Psoas muscle (tissue), 8 donors: ENCODE data around the gene ORAI3. TPM values are rescaled to one million over a fixed set of nuclear protein-coding genes. Genes with fewer than 3 reads are reported as not detected.
A peak's percentile ranks its signal among the peaks of the same experiment; 100 is the strongest.

Source experiments
- ATAC-seq, 4 donors: fragments of 200-7000 bp; cut with Tn5 transposase; one replicate each; pipeline ENCODE4 v1.9.1; 2020; ENCODE audit warnings: moderate library complexity in 3 of 4, mild to moderate bottlenecking in 2 of 4
- DNase-seq, 2 donors: peaks; one replicate each; pipeline ENCODE4 v3.0.0-alpha.2; 2020
- H3K27ac ChIP-seq: fragments of 200-600 bp; one replicate; pipeline ENCODE4 v1.8.0; 2022
- H3K27me3 ChIP-seq, 3 donors: fragments of 200-600 bp in 1 of 3; one replicate each; pipeline versions ENCODE4 v1.6.1 to v1.8.0; 2013 to 2022; ENCODE audit warnings: low read length in 2 of 3, mild to moderate bottlenecking in 2 of 3, moderate library complexity in 1 of 3; ENCODE audit not compliant: insufficient read depth in 3 of 3
- H3K36me3 ChIP-seq, 2 donors: fragments of 200-600 bp in 1 of 2; one replicate each; pipeline versions ENCODE4 v1.6.1 to v1.8.0; 2013 to 2022; ENCODE audit warnings: low read depth in 1 of 2, mild to moderate bottlenecking in 1 of 2, moderate library complexity in 1 of 2; ENCODE audit not compliant: insufficient read depth in 1 of 2
- H3K4me1 ChIP-seq: fragments of 200-600 bp; one replicate; pipeline ENCODE4 v1.8.0; 2022
- H3K4me3 ChIP-seq: fragments of 200-600 bp; one replicate; pipeline ENCODE4 v1.8.0; 2022; ENCODE audit warnings: mild to moderate bottlenecking
- H3K9me3 ChIP-seq: fragments of 200-600 bp; one replicate; pipeline ENCODE4 v1.8.0; 2022
- WGBS, 3 donors: extraction: QIAGEN DNeasy Blood & Tissue Kit; methylation state at CpG; one replicate each; pipeline versions ENCODE4 v1.1.6 to v1.1.7; 2013; 5-methylcytosine and 5-hydroxymethylcytosine counted together
- intact Hi-C, 2 donors: fragments of 100-400 bp; cut with DNase I; formaldehyde crosslinking; loops; one replicate each; pipeline versions ENCODE4 v1.11.0 to v1.14.2; 2022
- polyA plus RNA-seq, 3 donors: library from polyadenylated mRNA; stranded (reverse); fragments of 200-250 nt; gene quantifications; one replicate each; pipeline ENCODE4 v1.2.3, GENCODE V29; 2013
- total RNA-seq, 4 donors: library from RNA; stranded (reverse); fragmentation: NEBNext Ultra II Directional in 2 of 4; extraction: Animal tissue kit (Norgen Biotek cat#: 25700) in 2 of 4; gene quantifications; one replicate each; pipeline versions ENCODE4 v1.2.1 to v1.2.4, GENCODE V29; 2021 to 2023
- TF ChIP-seq, protein P1 (sequence below): fragments of 200-600 bp; IDR thresholded peaks from one replicate; pipeline ENCODE4 v1.8.0; 2022; ENCODE audit warnings: antibody characterized with exemption
- donor health status: healthy with polysubstance abuse.
- donor health status: DM: no; HTN: no; CAD: no; lungs with moderate emphysema.
- donor health status: Bipolar disorder and iron deficiency.
- donor health status: healthy.
- donor health status: DM: yes; HTN: yes; CAD: no.
- donor health status: DM: no; HTN: no; CAD: no.
- donor health status: DM: no; HTN: no; CAD: no.
- donor health status: DM: yes; HTN: yes; CAD: no.

The ORAI3 gene
- total and polyA plus RNA-seq, 7 donors, result 3.5 to 6.0 (median 5.2) TPM

DNA sequence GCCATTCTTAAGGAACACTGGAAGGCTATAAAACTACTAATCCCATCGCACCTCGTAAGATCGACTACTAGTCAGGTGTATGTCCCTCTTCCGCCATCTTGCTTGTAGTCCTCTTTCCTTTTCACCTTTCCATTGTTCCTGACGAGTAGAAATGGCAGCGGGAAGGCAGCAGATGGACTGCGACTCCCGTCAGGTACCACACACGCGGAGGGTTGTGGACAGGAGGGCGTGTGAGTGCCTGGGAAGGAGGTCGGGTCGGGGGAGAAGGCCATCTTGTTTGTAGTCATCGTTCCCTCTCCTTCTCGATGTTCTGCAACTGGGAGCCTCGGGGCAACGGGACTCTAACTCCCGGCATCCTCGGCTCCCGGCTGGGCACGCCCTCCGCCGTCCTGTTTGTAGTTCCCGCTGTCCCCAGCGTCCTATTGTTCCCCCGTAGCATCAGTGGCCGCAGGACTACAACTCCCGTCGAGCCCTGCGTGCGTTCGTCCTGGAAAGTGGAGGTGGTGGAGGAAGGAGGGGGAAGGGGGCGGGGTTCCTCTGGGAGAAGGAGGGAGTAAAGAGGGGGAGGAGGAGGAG, 25.8 kb upstream of the ORAI3 start:
- no peaks in the 10 kb centered on the region for H3K27me3 ChIP-seq
- H3K9me3 ChIP-seq, result no peaks in the 10 kb centered on the region
- ATAC-seq (peak; percentile 80 to 82 (median 81)), DNase-seq (peak; percentile 100)
- intact Hi-C loops, result no loop called here
- peaks cover 7% of the 10 kb centered on the region for H3K4me1 ChIP-seq
- TF ChIP-seq, protein P1, sequence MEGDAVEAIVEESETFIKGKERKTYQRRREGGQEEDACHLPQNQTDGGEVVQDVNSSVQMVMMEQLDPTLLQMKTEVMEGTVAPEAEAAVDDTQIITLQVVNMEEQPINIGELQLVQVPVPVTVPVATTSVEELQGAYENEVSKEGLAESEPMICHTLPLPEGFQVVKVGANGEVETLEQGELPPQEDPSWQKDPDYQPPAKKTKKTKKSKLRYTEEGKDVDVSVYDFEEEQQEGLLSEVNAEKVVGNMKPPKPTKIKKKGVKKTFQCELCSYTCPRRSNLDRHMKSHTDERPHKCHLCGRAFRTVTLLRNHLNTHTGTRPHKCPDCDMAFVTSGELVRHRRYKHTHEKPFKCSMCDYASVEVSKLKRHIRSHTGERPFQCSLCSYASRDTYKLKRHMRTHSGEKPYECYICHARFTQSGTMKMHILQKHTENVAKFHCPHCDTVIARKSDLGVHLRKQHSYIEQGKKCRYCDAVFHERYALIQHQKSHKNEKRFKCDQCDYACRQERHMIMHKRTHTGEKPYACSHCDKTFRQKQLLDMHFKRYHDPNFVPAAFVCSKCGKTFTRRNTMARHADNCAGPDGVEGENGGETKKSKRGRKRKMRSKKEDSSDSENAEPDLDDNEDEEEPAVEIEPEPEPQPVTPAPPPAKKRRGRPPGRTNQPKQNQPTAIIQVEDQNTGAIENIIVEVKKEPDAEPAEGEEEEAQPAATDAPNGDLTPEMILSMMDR, result no peak
- peak overlapping the region; percentile 86 for H3K27ac ChIP-seq
- no peaks in the 10 kb centered on the region for H3K36me3 ChIP-seq
- H3K4me3 ChIP-seq, result peak overlapping the region; percentile 81
- 0 to 1% (median 0%) methylated on average over 32 to 33 of the region's 33 CpGs for WGBS, 3 donors

DNA sequence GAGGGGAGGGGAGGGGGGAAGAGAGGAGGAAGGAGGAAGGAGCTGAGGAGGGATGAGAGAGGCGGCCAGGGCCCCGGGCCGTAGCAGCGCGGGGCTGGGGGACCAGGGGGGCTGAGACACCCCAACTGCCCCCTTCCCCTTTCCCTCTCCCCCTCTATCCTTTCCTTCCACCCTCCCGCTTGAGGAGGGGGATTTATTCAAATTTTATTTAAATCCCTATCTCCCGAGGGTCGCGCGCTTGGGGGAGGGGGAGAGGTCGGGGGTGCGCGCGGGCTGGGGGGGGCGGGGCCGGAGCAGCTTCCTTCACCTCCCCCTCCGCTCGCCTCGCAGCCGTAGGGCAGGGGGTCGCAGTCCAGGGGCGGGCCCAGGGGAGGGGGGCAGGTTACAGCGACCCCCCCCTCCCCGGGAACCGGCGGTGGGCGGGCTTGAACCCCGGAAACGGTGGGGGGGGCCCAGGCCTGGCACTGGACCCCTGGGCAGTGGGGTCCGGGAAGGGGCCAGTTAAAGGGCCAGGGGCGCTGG, 25.3 kb upstream of the ORAI3 start, which contains the start of gene FBXL19:
TSS of gene FBXL19 (plus strand) at position 19 of the 522 bp plus-strand sequence. CDS start 2,183 bp downstream, outside the sequence.
- H3K4me1 ChIP-seq, result peaks cover 7% of the 10 kb centered on the region

DNA sequence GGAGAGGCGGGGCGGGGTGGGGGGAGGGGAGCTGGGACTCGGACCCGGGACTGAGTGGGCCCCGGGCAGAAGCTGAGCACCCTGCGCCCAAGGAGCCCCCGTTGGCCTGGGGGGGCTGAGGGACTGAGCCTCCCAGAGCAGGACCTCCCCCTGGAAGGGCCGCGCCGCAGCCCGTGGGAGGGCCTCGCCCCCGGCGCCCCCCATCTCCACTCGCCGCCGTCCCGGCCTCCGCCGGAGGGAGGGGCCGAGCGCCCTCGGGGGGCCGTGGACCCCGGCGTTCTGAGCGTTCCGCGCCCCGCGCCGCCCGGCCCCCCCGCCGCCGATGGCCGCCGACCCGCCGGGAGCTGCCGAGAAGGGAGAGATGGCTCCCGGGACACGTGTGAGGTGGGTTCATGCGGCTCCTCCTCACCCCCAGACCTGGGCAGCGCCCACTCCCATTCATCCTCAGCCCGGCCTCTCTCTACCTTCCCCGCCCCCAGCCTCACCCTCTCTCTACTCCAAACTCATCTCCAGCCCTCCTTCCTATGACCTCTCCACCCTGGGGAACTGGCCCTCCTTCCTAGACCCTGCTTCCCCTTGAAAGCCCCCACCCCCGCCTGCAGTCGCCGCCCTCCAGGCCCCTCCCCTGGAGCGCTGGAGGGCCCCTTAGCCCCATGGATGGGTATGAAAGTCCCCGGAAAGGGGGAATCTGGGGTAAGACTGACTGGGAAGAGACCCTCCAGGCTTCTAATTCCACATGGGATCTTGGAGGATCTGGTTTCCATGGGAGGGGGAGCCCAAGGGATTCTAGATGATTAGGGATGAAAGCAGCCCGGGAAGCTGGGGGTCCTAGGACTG, 24.6 kb upstream of the ORAI3 start:
- DNase-seq, result peak in 1 of 2 donors; percentile 67
- intact Hi-C loops, result no loop called here
- no peaks in the 10 kb centered on the region for H3K36me3 ChIP-seq
- H3K4me3 ChIP-seq, result peak overlapping the region; percentile 81
- H3K4me1 ChIP-seq, result peaks cover 7% of the 10 kb centered on the region
- H3K27ac ChIP-seq, result peak overlapping the region; percentile 58
- WGBS, 3 donors, result 5 to 21% (median 11%) methylated on average over 11 to 53 of the region's 53 CpGs
- H3K27me3 ChIP-seq, result no peaks in the 10 kb centered on the region
- TF ChIP-seq, protein P1, result no peak
- no peaks in the 10 kb centered on the region for H3K9me3 ChIP-seq
- ATAC-seq, result no peak

More for the DNA sequence above, 25.3 kb upstream of the ORAI3 start, which contains the start of gene FBXL19:
- Histone ChIP-seq H3K4me3 (peak within 1 kb of the TSS; percentile 81), H3K27me3 (no peaks in the 10 kb centered on the region), H3K9me3 (no peaks in the 10 kb centered on the region), H3K27ac (peak within 1 kb of the TSS; percentile 86), H3K36me3 (no peaks in the 10 kb centered on the region)
- DNase-seq (peak; percentile 53 to 77), ATAC-seq (no peak)
- TF ChIP-seq, protein P1, result no peak
- WGBS, 3 donors, result 0 to 1% (median 1%) methylated on average over 2 to 31 of the region's 31 CpGs
- intact Hi-C loops, result no loop called here

DNA sequence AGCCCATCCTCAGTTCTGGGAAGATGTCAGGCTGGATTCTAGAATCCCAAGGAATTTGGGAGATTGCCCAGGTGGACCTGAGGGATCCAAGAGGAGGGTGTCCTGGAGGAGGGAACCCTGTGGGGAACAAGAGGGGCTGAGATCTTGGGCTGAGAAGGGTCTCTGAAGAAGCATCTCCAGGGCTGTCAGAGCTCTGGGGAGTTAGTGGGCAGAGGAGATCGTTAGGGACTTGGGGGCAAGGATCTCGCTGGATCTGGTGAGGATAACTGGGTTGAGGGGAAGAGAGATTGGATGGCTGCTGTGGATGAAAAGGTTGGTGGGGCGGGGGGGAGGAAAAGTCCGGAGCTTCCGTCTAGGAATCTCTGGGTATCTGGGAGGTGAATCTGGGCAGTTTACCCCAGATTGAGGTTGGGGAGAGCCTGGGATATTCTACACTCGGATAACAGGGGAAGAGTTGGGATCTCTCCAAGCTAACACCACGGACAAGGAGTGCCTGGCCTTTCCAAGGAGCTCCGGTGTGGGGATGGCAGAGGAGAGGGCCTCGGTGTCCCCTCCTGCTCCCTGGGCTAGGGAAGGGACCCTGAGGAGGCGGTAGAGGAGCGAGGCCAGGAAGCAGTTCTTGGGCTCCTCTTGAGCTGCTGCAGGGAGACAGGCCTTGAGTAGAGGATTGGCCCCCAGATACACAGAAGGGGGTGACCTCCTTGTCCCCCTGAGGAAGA, 23.8 kb upstream of the ORAI3 start:
- Histone ChIP-seq H3K9me3 (no peaks in the 10 kb centered on the region), H3K27me3 (no peaks in the 10 kb centered on the region), H3K4me3 (peak overlapping the region; percentile 81), H3K27ac (no peak overlapping the region), H3K4me1 (peaks cover 7% of the 10 kb centered on the region), H3K36me3 (peaks cover 2 to 4% of the 10 kb centered on the region in 2 donors)
- TF ChIP-seq, protein P1, result no peak
- no peak for ATAC-seq
- intact Hi-C loops, result no loop called here
- 70 to 77% (median 71%) methylated on average over 11 of the region's 11 CpGs for WGBS, 3 donors
- no peak for DNase-seq
